Measurements from ENCODE around the gene UMAD1.

- TF ChIP-seq CTCF (IDR thresholded peaks at IDR 0.05), result no peak
- TF ChIP-seq POLR2A (IDR thresholded peaks at IDR 0.05), result no peak
These were observed 153.4 kb downstream of the UMAD1 start for GRCh38 chr7:7793921-7794320.

Data from thyroid gland (tissue), 4 donors.